ENCODE measurements around the gene NEK11. TPM values are rescaled to one million over a fixed set of nuclear protein-coding genes. Genes with fewer than 3 reads are reported as not detected.

Gene NEK11
- total RNA-seq, 1 donor from 2014 or later = 13.8 TPM

GRCh38 chr3:131224886-131225550 is 198.3 kb downstream of the NEK11 start:
- no peak overlapping the region for H3K4me3 Mint-ChIP-seq
- TF ChIP-seq CTCF (conservative IDR thresholded peaks at IDR 0.05) = no peak
- H3K27me3 Mint-ChIP-seq = no peaks in the 10 kb centered on the region
- peaks cover 4% of the 10 kb centered on the region for H3K36me3 Mint-ChIP-seq
- no peak overlapping the region for H3K27ac Mint-ChIP-seq
- H3K4me1 Mint-ChIP-seq (ENCODE audit: unreplicated experiment) = no peaks in the 10 kb centered on the region
- DNase-seq (ENCODE audit: extremely low spot score, unreplicated experiment) = no peak
- H3K9me3 Mint-ChIP-seq = no peaks in the 10 kb centered on the region

GRCh38 chr3:131228522-131228921 is 201.8 kb downstream of the NEK11 start:
- DNase-seq (ENCODE audit: extremely low spot score, unreplicated experiment) = no peak
- no peaks in the 10 kb centered on the region for H3K4me1 Mint-ChIP-seq (ENCODE audit: unreplicated experiment)
- no peaks in the 10 kb centered on the region for H3K9me3 Mint-ChIP-seq
- peaks cover 4% of the 10 kb centered on the region for H3K36me3 Mint-ChIP-seq
- no peak for TF ChIP-seq CTCF (conservative IDR thresholded peaks at IDR 0.05)
- no peak overlapping the region for H3K27ac Mint-ChIP-seq
- H3K27me3 Mint-ChIP-seq = no peaks in the 10 kb centered on the region
- no peak overlapping the region for H3K4me3 Mint-ChIP-seq

GRCh38 chr3:131231710-131232389 is 205.2 kb downstream of the NEK11 start:
- Mint-ChIP-seq H3K27me3 (no peaks in the 10 kb centered on the region), H3K27ac (no peak overlapping the region), H3K4me1 (ENCODE audit: unreplicated experiment) (peaks cover 7% of the 10 kb centered on the region), H3K4me3 (no peak overlapping the region), H3K36me3 (peaks cover 4% of the 10 kb centered on the region), H3K9me3 (no peaks in the 10 kb centered on the region)
- peak; percentile 21 for TF ChIP-seq CTCF (conservative IDR thresholded peaks at IDR 0.05)
- no peak for DNase-seq (ENCODE audit: extremely low spot score, unreplicated experiment)

GRCh38 chr3:131232711-131233267 is 206.1 kb downstream of the NEK11 start:
- H3K27ac Mint-ChIP-seq = no peak overlapping the region
- H3K4me3 Mint-ChIP-seq = no peak overlapping the region
- no peaks in the 10 kb centered on the region for H3K27me3 Mint-ChIP-seq
- peaks cover 4% of the 10 kb centered on the region for H3K36me3 Mint-ChIP-seq
- no peak for DNase-seq (ENCODE audit: extremely low spot score, unreplicated experiment)
- H3K9me3 Mint-ChIP-seq = no peaks in the 10 kb centered on the region
- TF ChIP-seq CTCF (conservative IDR thresholded peaks at IDR 0.05) = no peak
- H3K4me1 Mint-ChIP-seq (ENCODE audit: unreplicated experiment) = peaks cover 7% of the 10 kb centered on the region

- Mint-ChIP-seq H3K9me3 (no peaks in the 10 kb centered on the region), H3K4me1 (ENCODE audit: unreplicated experiment) (peaks cover 7% of the 10 kb centered on the region), H3K27me3 (peaks cover 4% of the 10 kb centered on the region)
Observed at GRCh38 chr3:131233900-131234668, 207.4 kb downstream of the NEK11 start.

More at GRCh38 chr3:131233900-131234668, 207.4 kb downstream of the NEK11 start:
- DNase-seq (ENCODE audit: extremely low spot score, unreplicated experiment) = no peak
- no peak for TF ChIP-seq CTCF (conservative IDR thresholded peaks at IDR 0.05)
- H3K36me3 Mint-ChIP-seq = no peaks in the 10 kb centered on the region
- H3K27ac Mint-ChIP-seq = no peak overlapping the region
- no peak overlapping the region for H3K4me3 Mint-ChIP-seq
